A673 (cell line): ENCODE measurements around the gene DNAJC30. TPM values are rescaled to one million over a fixed set of nuclear protein-coding genes. Genes with fewer than 3 reads are reported as not detected.

ENCODE experiments used
- Bru-seq: library from RNA; stranded (reverse); fragments of 400-500 nt; gene quantifications from one replicate; lab custom pipeline; 2021; lab: Mats Ljungman, UMichigan
- BruChase-seq, 2 experiments: library from RNA; stranded (reverse); fragments of 400-500 nt; gene quantifications; one replicate each; lab custom pipeline; 2021; lab: Mats Ljungman, UMichigan
- BruUV-seq: library from RNA; stranded (reverse); fragments of 400-500 nt; replicated peaks from 2 replicates; lab custom pipeline; 2021; lab: Mats Ljungman, UMichigan
- CTCF ChIA-PET: fragments of 300-600 bp; sonication (Branson Sonifier 250); formaldehyde crosslinking; loops from one replicate; lab custom pipeline; 2022; ENCODE audit warnings: antibody characterized with exemption; lab: Charles Lee
- POLR2A ChIA-PET: fragments of 300-600 bp; sonication (Branson Sonifier 250); formaldehyde crosslinking; loops from one replicate; lab custom pipeline; 2022; ENCODE audit warnings: antibody characterized with exemption; ENCODE audit not compliant: low non-redundant PET; lab: Charles Lee
- DNase-seq: peaks from one replicate; pipeline ENCODE4 v3.0.0-alpha.2; 2015; ENCODE audit warnings: low spot score
- H3K27ac ChIP-seq: fragments of 200-600 bp; sonication (generic); 2 replicates; pipeline ENCODE4 v1.5.1; 2016; ENCODE audit warnings: mixed run types, low read depth, mild to moderate bottlenecking, mixed read lengths, antibody characterized with exemption, low read length; ENCODE audit not compliant: poor library complexity, severe bottlenecking
- H3K27me3 ChIP-seq: fragments of 200-600 bp; sonication (generic); replicated peaks from 2 replicates; pipeline ENCODE4 v1.6.1; 2017; ENCODE audit warnings: mixed run types, low read depth, mild to moderate bottlenecking, mixed read lengths, antibody characterized with exemption, low read length; ENCODE audit not compliant: insufficient read depth, poor library complexity
- H3K36me3 ChIP-seq: fragments of 200-600 bp; sonication (generic); 2 replicates; pipeline ENCODE4 v1.6.1; 2016; ENCODE audit warnings: mixed run types, mild to moderate bottlenecking, mixed read lengths, antibody characterized with exemption, low read length; ENCODE audit not compliant: insufficient read depth, poor library complexity, severe bottlenecking
- H3K4me1 ChIP-seq: fragments of 200-600 bp; sonication (generic); 2 replicates; pipeline ENCODE4 v1.6.1; 2017; ENCODE audit warnings: mixed run types, mild to moderate bottlenecking, mixed read lengths, antibody characterized with exemption, low read length; ENCODE audit not compliant: insufficient read depth, poor library complexity, severe bottlenecking
- H3K4me3 ChIP-seq: fragments of 200-600 bp; sonication (generic); 2 replicates; pipeline ENCODE4 v1.5.1; 2016; ENCODE audit warnings: low read depth, mixed run types, mild to moderate bottlenecking, mixed read lengths, low read length; ENCODE audit not compliant: poor library complexity, severe bottlenecking
- H3K9me3 ChIP-seq: fragments of 200-600 bp; sonication (generic); 2 replicates; pipeline ENCODE4 v1.6.1; 2016; ENCODE audit warnings: mixed run types, low read depth, mild to moderate bottlenecking, mixed read lengths, antibody characterized with exemption, low read length; ENCODE audit not compliant: poor library complexity, severe bottlenecking
- CTCF ChIP-seq: fragments of 300-800, 200-600 bp; sonication (generic); conservative IDR thresholded peaks from 2 replicates; pipeline ENCODE4 v1.5.1; 2017; ENCODE audit warnings: low read depth, mild to moderate bottlenecking, antibody characterized with exemption, low read length, moderate library complexity, mixed read lengths
- EZH2 ChIP-seq: fragments of 200-600 bp; sonication (generic); IDR thresholded peaks from 2 replicates; pipeline ENCODE4 v1.6.1; 2017; ENCODE audit warnings: borderline replicate concordance, low read depth, mild to moderate bottlenecking, mixed read lengths, antibody characterized with exemption, low read length; ENCODE audit not compliant: poor library complexity, severe bottlenecking
- intact Hi-C: fragments of 100-400 bp; cut with micrococcal nuclease; formaldehyde crosslinking; loops from one replicate; pipeline ENCODE4 v1.10.0; 2022; ENCODE audit not compliant: unreplicated experiment
- long read RNA-seq: library from polyadenylated mRNA; stranded (forward); transcript quantifications from one replicate; pipeline ENCODE4 v2.0.0, GENCODE V29; 2022
- total RNA-seq: library from RNA; stranded (reverse); gene quantifications from 2 replicates; pipeline ENCODE4 v1.2.3, GENCODE V29; 2021

Gene DNAJC30
- total RNA-seq = 11.1 and 11.8 TPM in 2 replicates
- Bru-seq, nascent RNA = percentile 81 among the genes with signal in this experiment
- BruChase-seq, experiment 1, labeled RNA remaining after a 2-hour chase = percentile 66 among the genes with signal in this experiment
- BruChase-seq, experiment 2, labeled RNA remaining after a 6-hour chase = percentile 69 among the genes with signal in this experiment
- long read RNA-seq, transcript DNAJC30-201 (1 exons, 2,485 nt) = major isoform, 37 of 37 reads
- long read RNA-seq, partial matches to known transcripts = 0 of 37 reads
- long read RNA-seq, other reads (novel, unspliced or antisense) = 0 of 37 reads

GRCh38 chr7:73683056-73683787, at the start of gene DNAJC30, which contains the start of gene BUD23:
DNAJC30 (minus strand) TSS chr7:73683453; CDS start chr7:73683423, 30 bp downstream.
BUD23 (plus strand) TSS chr7:73683597; CDS start chr7:73683626, 29 bp downstream.
- peak; percentile 97 for DNase-seq
- no peak for TF ChIP-seq EZH2
- TF ChIP-seq CTCF = no peak
- TSS peak; percentile 40 for BruUV-seq
- Histone ChIP-seq H3K4me1 (peaks cover 16% of the 10 kb centered on the region), H3K9me3 (no peaks in the 10 kb centered on the region), H3K36me3 (peaks cover 20% of the 10 kb centered on the region), H3K27ac (peak within 1 kb of the TSS; percentile 88), H3K27me3 (no peaks in the 10 kb centered on the region), H3K4me3 (peak within 1 kb of the TSS; percentile 72)
- intact Hi-C loops = loop anchor here (1.0 kb wide), 1 partner anchor 36 kb away; the partner anchor contains the start of gene STX1A
- ChIA-PET POLR2A (no interaction called here), CTCF (no interaction called here)

GRCh38 chr7:73732397-73732796, 49.1 kb upstream of the DNAJC30 start:
- POLR2A ChIA-PET = interaction anchor here (0.6 kb wide), 1 partner anchor 1048 kb away, joined by 9 read pairs; no protein-coding TSS in a partner anchor
- CTCF ChIA-PET = interaction anchor here (0.5 to 0.7 kb wide), 4 partner anchors 49 to 169 kb away, joined by 3 to 9 read pairs (median 4); no protein-coding TSS in a partner anchor
- H3K27ac ChIP-seq = no peak overlapping the region
- H3K9me3 ChIP-seq = no peaks in the 10 kb centered on the region
- DNase-seq = no peak
- peaks cover 7% of the 10 kb centered on the region for H3K4me1 ChIP-seq
- H3K27me3 ChIP-seq = no peaks in the 10 kb centered on the region
- H3K36me3 ChIP-seq = peaks cover 13% of the 10 kb centered on the region
- H3K4me3 ChIP-seq = no peak overlapping the region
- intact Hi-C loops = loop anchor here (10.0 kb wide), 1 partner anchor 278 kb away; no protein-coding TSS in a partner anchor
- no TSS peak for BruUV-seq
- no peak for TF ChIP-seq CTCF
- no peak for TF ChIP-seq EZH2

- Histone ChIP-seq H3K9me3 (no peaks in the 10 kb centered on the region), H3K36me3 (no peaks in the 10 kb centered on the region), H3K4me1 (peaks cover 7% of the 10 kb centered on the region), H3K27me3 (no peaks in the 10 kb centered on the region), H3K27ac (no peak overlapping the region), H3K4me3 (no peak overlapping the region)
- POLR2A ChIA-PET = interaction anchor here (0.6 kb wide), 2 partner anchors 114 to 209 kb away, joined by 6 to 10 read pairs; no protein-coding TSS in a partner anchor
- no peak for TF ChIP-seq CTCF
- no peak for TF ChIP-seq EZH2
- BruUV-seq = no TSS peak
- DNase-seq = no peak
- CTCF ChIA-PET = no interaction called here
- intact Hi-C loops = loop anchor here (10.0 kb wide), 1 partner anchor 276 kb away; no protein-coding TSS in a partner anchor
Measured at GRCh38 chr7:73730485-73730884, 47.2 kb upstream of the DNAJC30 start.
